ENCODE measurements around the gene PTCH2. TPM values are rescaled to one million over a fixed set of nuclear protein-coding genes. Genes with fewer than 3 reads are reported as not detected.

Gene PTCH2
- total RNA-seq, 1 donor from 2014 or later = 1.3 TPM

DNA sequence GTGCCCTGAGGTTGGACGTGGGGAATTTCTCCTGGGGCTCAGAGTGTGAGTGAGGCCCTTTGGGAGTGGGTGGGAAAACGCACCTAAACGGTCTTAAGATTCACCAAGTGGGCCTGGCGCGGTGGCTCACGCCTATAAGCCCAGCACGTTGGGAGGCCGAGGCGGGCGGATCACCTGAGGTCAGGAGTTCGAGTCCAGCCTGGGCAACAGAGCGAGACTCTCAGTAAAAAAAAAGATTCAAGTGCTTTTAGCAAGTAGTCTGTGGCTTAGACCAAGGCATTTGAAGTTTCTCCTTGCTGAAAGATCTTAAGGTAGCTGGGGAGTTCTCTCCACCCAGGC, 66.4 kb downstream of the PTCH2 start:
- Mint-ChIP-seq H3K36me3 (ENCODE audit: low read depth) (peaks cover 26% of the 10 kb centered on the region), H3K4me1 (ENCODE audit: low read depth) (peaks cover 35% of the 10 kb centered on the region), H3K27me3 (ENCODE audit: low read depth) (no peaks in the 10 kb centered on the region), H3K4me3 (ENCODE audit: unreplicated experiment) (peak overlapping the region; percentile 91), H3K27ac (ENCODE audit: unreplicated experiment) (peak overlapping the region; percentile 87), H3K9me3 (ENCODE audit: low read depth) (no peaks in the 10 kb centered on the region)
- no peak for DNase-seq (ENCODE audit: low spot score)
- TF ChIP-seq, protein P1, sequence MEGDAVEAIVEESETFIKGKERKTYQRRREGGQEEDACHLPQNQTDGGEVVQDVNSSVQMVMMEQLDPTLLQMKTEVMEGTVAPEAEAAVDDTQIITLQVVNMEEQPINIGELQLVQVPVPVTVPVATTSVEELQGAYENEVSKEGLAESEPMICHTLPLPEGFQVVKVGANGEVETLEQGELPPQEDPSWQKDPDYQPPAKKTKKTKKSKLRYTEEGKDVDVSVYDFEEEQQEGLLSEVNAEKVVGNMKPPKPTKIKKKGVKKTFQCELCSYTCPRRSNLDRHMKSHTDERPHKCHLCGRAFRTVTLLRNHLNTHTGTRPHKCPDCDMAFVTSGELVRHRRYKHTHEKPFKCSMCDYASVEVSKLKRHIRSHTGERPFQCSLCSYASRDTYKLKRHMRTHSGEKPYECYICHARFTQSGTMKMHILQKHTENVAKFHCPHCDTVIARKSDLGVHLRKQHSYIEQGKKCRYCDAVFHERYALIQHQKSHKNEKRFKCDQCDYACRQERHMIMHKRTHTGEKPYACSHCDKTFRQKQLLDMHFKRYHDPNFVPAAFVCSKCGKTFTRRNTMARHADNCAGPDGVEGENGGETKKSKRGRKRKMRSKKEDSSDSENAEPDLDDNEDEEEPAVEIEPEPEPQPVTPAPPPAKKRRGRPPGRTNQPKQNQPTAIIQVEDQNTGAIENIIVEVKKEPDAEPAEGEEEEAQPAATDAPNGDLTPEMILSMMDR (IDR thresholded peaks at IDR 0.05) = no peak

DNA sequence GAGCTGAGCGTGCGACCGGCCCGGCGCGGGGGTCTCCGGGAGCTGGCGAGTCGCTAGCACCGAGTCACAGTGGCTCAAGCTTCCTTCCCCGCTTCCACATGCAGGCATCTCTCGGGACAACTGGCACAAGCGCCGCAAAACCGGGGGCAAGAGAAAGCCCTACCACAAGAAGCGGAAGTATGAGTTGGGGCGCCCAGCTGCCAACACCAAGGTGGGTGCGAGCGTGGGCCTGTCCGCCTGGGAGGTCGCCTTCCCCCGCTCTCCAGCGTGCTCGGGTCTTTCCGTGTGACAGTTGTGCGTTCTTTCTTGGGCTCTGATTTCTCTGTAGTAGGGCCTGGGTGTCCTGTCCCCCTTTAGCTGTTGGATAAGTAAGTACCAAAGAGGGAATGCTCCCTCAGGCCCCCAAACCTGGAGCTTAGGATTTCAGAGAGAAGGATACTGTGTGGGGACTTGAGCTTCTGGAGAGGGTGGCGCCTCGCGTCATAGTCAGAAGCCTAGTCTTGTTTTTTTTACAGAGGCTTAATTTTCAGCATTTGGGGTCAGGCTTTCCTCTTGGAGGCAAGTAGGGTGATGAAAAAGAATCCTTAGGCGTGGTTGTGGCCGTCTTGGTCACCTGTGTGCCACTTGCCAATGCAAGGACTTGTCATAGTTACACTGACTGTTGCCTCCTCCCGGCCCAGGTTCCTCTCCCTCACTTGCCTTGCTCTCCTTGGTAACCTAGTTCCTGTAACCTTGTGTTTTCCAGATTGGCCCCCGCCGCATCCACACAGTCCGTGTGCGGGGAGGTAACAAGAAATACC, 66.9 kb downstream of the PTCH2 start:
- Mint-ChIP-seq H3K9me3 (ENCODE audit: low read depth) (no peaks in the 10 kb centered on the region), H3K27ac (ENCODE audit: unreplicated experiment) (peak overlapping the region; percentile 87), H3K27me3 (ENCODE audit: low read depth) (no peaks in the 10 kb centered on the region), H3K4me3 (ENCODE audit: unreplicated experiment) (peak overlapping the region; percentile 91), H3K36me3 (ENCODE audit: low read depth) (peaks cover 22% of the 10 kb centered on the region), H3K4me1 (ENCODE audit: low read depth) (peaks cover 35% of the 10 kb centered on the region)
- DNase-seq (ENCODE audit: low spot score) = no peak
- TF ChIP-seq, protein P1 (IDR thresholded peaks at IDR 0.05) = no peak

DNA sequence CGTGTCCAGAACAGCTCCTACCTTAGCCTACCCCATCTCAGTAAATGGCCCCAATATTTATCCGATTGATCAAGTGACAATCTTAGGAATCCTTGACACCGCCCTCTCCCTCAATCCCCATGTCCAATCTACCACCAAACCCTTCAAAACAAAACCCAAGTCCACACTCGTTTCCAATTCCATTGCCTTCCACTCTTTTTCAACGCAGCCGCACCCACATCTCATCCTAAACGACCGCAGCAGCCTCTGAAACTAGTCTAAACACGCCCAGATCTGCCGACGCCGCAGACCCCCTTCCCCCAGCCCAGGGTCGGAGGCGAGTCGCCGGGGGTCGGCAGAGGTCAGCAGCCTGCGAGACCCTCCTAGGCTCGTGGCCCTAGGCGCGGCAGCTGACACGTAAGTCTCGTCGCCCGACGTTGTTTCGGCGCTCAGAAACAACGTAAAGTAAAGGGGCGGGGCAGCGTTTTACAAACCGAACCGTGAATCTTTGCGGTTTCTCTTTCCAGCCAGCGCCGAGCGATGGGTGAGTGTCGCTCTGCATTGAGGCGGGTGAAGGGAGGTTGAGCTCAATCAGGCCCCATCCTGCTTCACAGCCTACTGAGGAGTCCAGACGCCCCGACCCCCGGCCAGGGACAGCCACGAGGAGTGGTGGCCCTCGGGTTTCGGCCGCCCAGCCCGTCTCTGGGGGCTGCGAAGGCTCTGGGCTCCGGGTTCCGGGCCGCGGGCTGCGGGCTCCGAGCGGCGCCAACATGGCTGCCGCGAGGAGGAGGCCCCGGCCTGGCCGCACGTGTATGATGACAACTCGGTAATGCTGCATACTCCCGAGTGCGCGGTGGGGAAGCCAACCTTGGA, 67.7 kb downstream of the PTCH2 start, which contains the start of gene RPS8:
Gene RPS8 (plus strand): TSS at position 463 of the 852 bp plus-strand sequence. CDS start 57 bp downstream, at position 520.
- DNase-seq (ENCODE audit: low spot score) = no peak
- Mint-ChIP-seq H3K27ac (ENCODE audit: unreplicated experiment) (peak within 1 kb of the TSS; percentile 98), H3K4me1 (ENCODE audit: low read depth) (peaks cover 35% of the 10 kb centered on the region), H3K9me3 (ENCODE audit: low read depth) (no peaks in the 10 kb centered on the region), H3K36me3 (ENCODE audit: low read depth) (peaks cover 20% of the 10 kb centered on the region), H3K4me3 (ENCODE audit: unreplicated experiment) (peak within 1 kb of the TSS; percentile 91), H3K27me3 (ENCODE audit: low read depth) (no peaks in the 10 kb centered on the region)
- TF ChIP-seq, protein P1 (IDR thresholded peaks at IDR 0.05) = no peak

Other genes with a start within 250 kb of the PTCH2 start
- gene TMEM53, start 168.8 kb downstream of the PTCH2 start, total RNA-seq = 5.2 to 7.2 TPM (median 5.8 TPM) in 3 replicates
- gene ARMH1, start 168.5 kb downstream of the PTCH2 start, total RNA-seq = 1.3 to 2.1 TPM (median 1.7 TPM) in 3 replicates
- gene RNU5D-1, start 112.1 kb downstream of the PTCH2 start, total RNA-seq = not detected in 3 replicates
- gene KIF2C, start 103.4 kb downstream of the PTCH2 start, total RNA-seq = 5.4 to 6.7 TPM (median 6.2 TPM) in 3 replicates
- gene RPS8, start 67.7 kb downstream of the PTCH2 start, total RNA-seq = 1,170 to 1,234 TPM (median 1,179 TPM) in 3 replicates
- gene BEST4, start 55.1 kb downstream of the PTCH2 start, total RNA-seq = 0.19 to 0.37 TPM (median 0.33 TPM) in 3 replicates
- 24.2 to 30.0 TPM (median 29.0 TPM) in 3 replicates for gene PLK3, start 42.9 kb downstream of the PTCH2 start, total RNA-seq
- not detected in 3 replicates for gene DYNLT4, start 35.9 kb downstream of the PTCH2 start, total RNA-seq
- 43.4 to 46.5 TPM (median 44.1 TPM) in 3 replicates for gene BTBD19, start 34.7 kb downstream of the PTCH2 start, total RNA-seq
- gene EIF2B3, start 143.3 kb upstream of the PTCH2 start, total RNA-seq = 24.4 to 37.5 TPM (median 30.0 TPM) in 3 replicates
- gene HECTD3, start 168.1 kb upstream of the PTCH2 start, total RNA-seq = 34.5 to 43.6 TPM (median 36.5 TPM) in 3 replicates
- 92.3 to 125 TPM (median 99.7 TPM) in 3 replicates for gene UROD, start 169.0 kb upstream of the PTCH2 start, total RNA-seq